NCI-H1048 (cell line): ENCODE results near the gene MAPK8IP3.
A peak's percentile ranks its signal among the peaks of the same experiment; 100 is the strongest.

ENCODE experiments used
- DNase-seq: peaks from one replicate; lab custom pipeline; 2025; lab: John Stamatoyannopoulos, UW

MAPK8IP3 gene

GRCh38 chr16:1705688-1706385 lies at the start of gene MAPK8IP3:
TSS of gene MAPK8IP3 (plus strand) at chr16:1706195. CDS start at chr16:1706340, 145 bp downstream.
- DNase-seq: peak; percentile 38

- DNase-seq: no peak
These were observed 49.0 kb upstream of the MAPK8IP3 start for GRCh38 chr16:1656808-1657617.

GRCh38 chr16:1657841-1658240 lies 48.2 kb upstream of the MAPK8IP3 start:
- DNase-seq: no peak

GRCh38 chr16:1659031-1659430 lies 47.0 kb upstream of the MAPK8IP3 start:
- no peak for DNase-seq

GRCh38 chr16:1661826-1662225 lies 44.2 kb upstream of the MAPK8IP3 start:
- DNase-seq: no peak

GRCh38 chr16:1662543-1662942 lies 43.5 kb upstream of the MAPK8IP3 start:
- no peak for DNase-seq

- DNase-seq: no peak
These were observed 40.2 kb upstream of the MAPK8IP3 start for GRCh38 chr16:1665829-1666228.

GRCh38 chr16:1666316-1666715 lies 39.7 kb upstream of the MAPK8IP3 start:
- DNase-seq: no peak

GRCh38 chr16:1667271-1667670 lies 38.7 kb upstream of the MAPK8IP3 start:
- DNase-seq: no peak

GRCh38 chr16:1667916-1668315 lies 38.1 kb upstream of the MAPK8IP3 start:
- DNase-seq: no peak

- no peak for DNase-seq
These were observed 37.2 kb upstream of the MAPK8IP3 start for GRCh38 chr16:1668612-1669319.

- DNase-seq: no peak
These were observed 36.3 kb upstream of the MAPK8IP3 start for GRCh38 chr16:1669698-1670097.

GRCh38 chr16:1670371-1670770 lies 35.6 kb upstream of the MAPK8IP3 start:
- DNase-seq: no peak

GRCh38 chr16:1670866-1671265 lies 35.1 kb upstream of the MAPK8IP3 start:
- DNase-seq: no peak

GRCh38 chr16:1673424-1674151 lies 32.4 kb upstream of the MAPK8IP3 start:
- no peak for DNase-seq

- DNase-seq: no peak
These were observed 31.7 kb upstream of the MAPK8IP3 start for GRCh38 chr16:1674306-1674705.

GRCh38 chr16:1674751-1675664 lies 31.0 kb upstream of the MAPK8IP3 start:
- DNase-seq: no peak

GRCh38 chr16:1676661-1677060 lies 29.3 kb upstream of the MAPK8IP3 start:
- no peak for DNase-seq

GRCh38 chr16:1677339-1677738 lies 28.7 kb upstream of the MAPK8IP3 start:
- no peak for DNase-seq

GRCh38 chr16:1677942-1678499 lies 28.0 kb upstream of the MAPK8IP3 start, which contains the start of gene JPT2:
TSS of gene JPT2 (plus strand) at chr16:1678279. CDS start at chr16:1678313, 34 bp downstream.
- DNase-seq: peak; percentile 72
